ENCODE data around the gene NFE2L3.

GRCh38 chr7:26140380-26140779 lies 11.6 kb upstream of the NFE2L3 start:
- TF ChIP-seq CTCF (IDR thresholded peaks at IDR 0.05; ENCODE audit: low read depth, low read length) (no peak), EZH2phosphoT487 (IDR thresholded peaks at IDR 0.05; ENCODE audit: low read depth) (no peak)

All from OCI-LY3 (cell line).